ENCODE results near the gene KIRREL1.

GRCh38 chr1:158005224-158005623, 11.8 kb downstream of the KIRREL1 start:
- TF ChIP-seq, protein P1, sequence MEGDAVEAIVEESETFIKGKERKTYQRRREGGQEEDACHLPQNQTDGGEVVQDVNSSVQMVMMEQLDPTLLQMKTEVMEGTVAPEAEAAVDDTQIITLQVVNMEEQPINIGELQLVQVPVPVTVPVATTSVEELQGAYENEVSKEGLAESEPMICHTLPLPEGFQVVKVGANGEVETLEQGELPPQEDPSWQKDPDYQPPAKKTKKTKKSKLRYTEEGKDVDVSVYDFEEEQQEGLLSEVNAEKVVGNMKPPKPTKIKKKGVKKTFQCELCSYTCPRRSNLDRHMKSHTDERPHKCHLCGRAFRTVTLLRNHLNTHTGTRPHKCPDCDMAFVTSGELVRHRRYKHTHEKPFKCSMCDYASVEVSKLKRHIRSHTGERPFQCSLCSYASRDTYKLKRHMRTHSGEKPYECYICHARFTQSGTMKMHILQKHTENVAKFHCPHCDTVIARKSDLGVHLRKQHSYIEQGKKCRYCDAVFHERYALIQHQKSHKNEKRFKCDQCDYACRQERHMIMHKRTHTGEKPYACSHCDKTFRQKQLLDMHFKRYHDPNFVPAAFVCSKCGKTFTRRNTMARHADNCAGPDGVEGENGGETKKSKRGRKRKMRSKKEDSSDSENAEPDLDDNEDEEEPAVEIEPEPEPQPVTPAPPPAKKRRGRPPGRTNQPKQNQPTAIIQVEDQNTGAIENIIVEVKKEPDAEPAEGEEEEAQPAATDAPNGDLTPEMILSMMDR (IDR thresholded peaks at IDR 0.05 in 8 of 11, conservative IDR thresholded peaks at IDR 0.05 in 3 of 11): no peak
- TF ChIP-seq POLR2AphosphoS5 (IDR thresholded peaks at IDR 0.05) (no peak), POLR2A (IDR thresholded peaks at IDR 0.05) (no peak)

All from spleen (tissue), 7 donors.